H1 (cell line): Measurements from ENCODE around the gene MOCS3. TPM values are rescaled to one million over a fixed set of nuclear protein-coding genes. Genes with fewer than 3 reads are reported as not detected.

ENCODE experiments used
- CTCF ChIA-PET: fragments of 300-600 bp; sonication (Branson Sonifier 250); formaldehyde crosslinking; loops from one replicate; lab custom pipeline; 2021; ENCODE audit not compliant: partially characterized antibody; lab: Charles Lee
- POLR2A ChIA-PET: fragments of 300-600 bp; sonication (Branson Sonifier 250); formaldehyde crosslinking; loops from one replicate; lab custom pipeline; 2021; ENCODE audit warnings: inconsistent platforms; ENCODE audit not compliant: partially characterized antibody; lab: Charles Lee
- DNase-seq, 2 experiments: peaks; one replicate each; pipeline versions ENCODE4 v3.0.0 to v3.0.0-alpha.2; 2010 to 2022; ENCODE audit warnings: low spot score in 2 of 2, low read depth in 1 of 2, mixed read lengths in 1 of 2
- FAIRE-seq: peaks from 2 replicates; lab custom pipeline; 2011; peaks lifted over from hg19 to GRCh38; lab: Jason Lieb, UNC
- H2AFZ ChIP-seq: 2 replicates; pipeline ENCODE4 v1.8.1; 2012; ENCODE audit warnings: low read length, inconsistent platforms
- H2AK5ac ChIP-seq: 2 replicates; pipeline ENCODE4 v1.6.1; 2013; ENCODE audit warnings: low read depth, low read length
- H2BK120ac ChIP-seq: replicated peaks from 2 replicates; pipeline ENCODE3; 2013; ENCODE audit warnings: low read depth, low read length, inconsistent platforms
- H2BK12ac ChIP-seq: 2 replicates; pipeline ENCODE4 v1.6.1; 2013; ENCODE audit warnings: low read depth, low read length
- H2BK15ac ChIP-seq: 2 replicates; pipeline ENCODE4 v1.6.1; 2013; ENCODE audit warnings: low read length
- H2BK20ac ChIP-seq: 2 replicates; pipeline ENCODE4 v1.6.1; 2013; ENCODE audit warnings: low read length
- H2BK5ac ChIP-seq: 2 replicates; pipeline ENCODE4 v1.6.1; 2013; ENCODE audit warnings: low read depth, low read length
- H3K14ac ChIP-seq: 2 replicates; pipeline ENCODE4 v1.6.1; 2013; ENCODE audit warnings: inconsistent platforms; ENCODE audit not compliant: insufficient read length
- H3K18ac ChIP-seq: 2 replicates; pipeline ENCODE4 v1.6.1; 2013; ENCODE audit warnings: low read length; ENCODE audit errors: extremely low read depth
- H3K23ac ChIP-seq: 2 replicates; pipeline ENCODE4 v1.6.1; 2013; ENCODE audit warnings: inconsistent platforms; ENCODE audit not compliant: insufficient read length
- H3K23me2 ChIP-seq: 2 replicates; pipeline ENCODE4 v1.6.1; 2013; ENCODE audit warnings: low read depth, low read length
- H3K27ac ChIP-seq: 2 replicates; pipeline ENCODE4 v1.6.1; 2011; ENCODE audit warnings: low read depth, low read length, inconsistent platforms
- H3K27me3 ChIP-seq, 4 experiments: replicated peaks in 1 of 4; 1 replicate in 1 of 4; 2 replicates in 3 of 4; pipeline versions ENCODE4 v1.6.1 to v1.8.1; 2011 to 2013; ENCODE audit warnings: low read length in 3 of 4, mild to moderate bottlenecking in 3 of 4, inconsistent platforms in 2 of 4, mixed read lengths in 2 of 4, moderate library complexity in 1 of 4; ENCODE audit not compliant: control insufficient read depth in 3 of 4, insufficient read depth in 3 of 4; ENCODE audit errors: extremely low read depth in 1 of 4
- H3K36me3 ChIP-seq, 4 experiments: 2 replicates each; pipeline versions ENCODE4 v1.6.1 to v1.8.1; 2011 to 2013; ENCODE audit warnings: mild to moderate bottlenecking in 4 of 4, low read length in 3 of 4, moderate library complexity in 2 of 4, control low read depth in 1 of 4, inconsistent platforms in 1 of 4; ENCODE audit not compliant: insufficient read depth in 4 of 4, control insufficient read depth in 2 of 4
- H3K4ac ChIP-seq: replicated peaks from 2 replicates; pipeline ENCODE3; 2013; ENCODE audit warnings: low read length, low read depth, mixed read lengths, inconsistent platforms; ENCODE audit not compliant: insufficient read length
- H3K4me1 ChIP-seq, 4 experiments: replicated peaks in 1 of 4; 1 replicate in 1 of 4; 2 replicates in 3 of 4; pipeline versions ENCODE4 v1.6.1 to v1.8.1; 2011 to 2013; ENCODE audit warnings: low read length in 3 of 4, inconsistent platforms in 2 of 4, mixed read lengths in 1 of 4; ENCODE audit not compliant: insufficient read depth in 4 of 4, control insufficient read depth in 3 of 4
- H3K4me2 ChIP-seq, 2 experiments: 2 replicates each; pipeline versions ENCODE4 v1.6.1 to v1.8.1; 2011 to 2013; ENCODE audit warnings: low read depth in 2 of 2, low read length in 2 of 2, control low read depth in 1 of 2, inconsistent platforms in 1 of 2, mild to moderate bottlenecking in 1 of 2; ENCODE audit not compliant: insufficient read depth in 1 of 2
- H3K4me3 ChIP-seq, 4 experiments: fragments of 200-600, 300-600 bp in 1 of 4; sonication (generic), shearing (Covaris generic), sonication (Bioruptor Twin) in 1 of 4; 2 replicates each; pipeline versions ENCODE4 v1.5.1 to v1.8.1; 2011 to 2016; ENCODE audit warnings: low read length in 4 of 4, low read depth in 3 of 4, control low read depth in 2 of 4, inconsistent platforms in 2 of 4, mild to moderate bottlenecking in 2 of 4, mixed read lengths in 1 of 4, moderate library complexity in 1 of 4; ENCODE audit not compliant: insufficient read depth in 2 of 4; ENCODE audit errors: extremely low read depth in 1 of 4
- H3K56ac ChIP-seq: replicated peaks from 2 replicates; pipeline ENCODE3; 2013; ENCODE audit warnings: low read depth, mild to moderate bottlenecking, mixed read lengths, low read length, inconsistent platforms; ENCODE audit not compliant: insufficient read length
- H3K79me1 ChIP-seq: 2 replicates; pipeline ENCODE4 v1.6.1; 2013; ENCODE audit warnings: low read depth, low read length, control low read depth
- H3K79me2 ChIP-seq, 2 experiments: 2 replicates each; pipeline versions ENCODE4 v1.6.1 to v1.8.1; 2012 to 2013; ENCODE audit warnings: low read length in 2 of 2, mild to moderate bottlenecking in 2 of 2, inconsistent platforms in 1 of 2; ENCODE audit not compliant: insufficient read depth in 2 of 2, control insufficient read depth in 1 of 2
- H3K9ac ChIP-seq, 4 experiments: replicated peaks in 1 of 4; 1 replicate in 1 of 4; 2 replicates in 3 of 4; pipeline versions ENCODE4 v1.6.1 to v1.8.1; 2011 to 2013; ENCODE audit warnings: low read depth in 3 of 4, low read length in 3 of 4, control low read depth in 2 of 4, mild to moderate bottlenecking in 2 of 4, moderate library complexity in 2 of 4, inconsistent platforms in 1 of 4; ENCODE audit errors: extremely low read depth in 1 of 4
- H3K9me3 ChIP-seq, 2 experiments: 2 replicates each; pipeline versions ENCODE4 v1.6.1 to v1.8.1; 2012 to 2013; ENCODE audit warnings: mild to moderate bottlenecking in 2 of 2, moderate library complexity in 2 of 2, control low read depth in 1 of 2, inconsistent platforms in 1 of 2, low read depth in 1 of 2, low read length in 1 of 2, mixed read lengths in 1 of 2; ENCODE audit not compliant: insufficient read depth in 2 of 2
- H4K20me1 ChIP-seq, 2 experiments: replicated peaks in 1 of 2; 2 replicates each; pipeline versions ENCODE3 to v1.8.1; 2011 to 2013; ENCODE audit warnings: inconsistent platforms in 2 of 2, low read length in 2 of 2, mild to moderate bottlenecking in 1 of 2; ENCODE audit not compliant: insufficient read depth in 2 of 2, control insufficient read depth in 1 of 2
- H4K5ac ChIP-seq: 2 replicates; pipeline ENCODE4 v1.6.1; 2013; ENCODE audit warnings: low read length, low read depth, mixed read lengths, inconsistent platforms; ENCODE audit not compliant: insufficient read length
- H4K8ac ChIP-seq: 2 replicates; pipeline ENCODE4 v1.8.0; 2013; ENCODE audit warnings: mild to moderate bottlenecking, moderate library complexity, low read length, inconsistent platforms; ENCODE audit not compliant: insufficient read depth; ENCODE audit errors: extremely low read depth
- H4K91ac ChIP-seq: replicated peaks from 2 replicates; pipeline ENCODE3; 2013; ENCODE audit warnings: low read length, mixed read lengths, inconsistent platforms; ENCODE audit not compliant: insufficient read length
- ATF2 ChIP-seq: IDR thresholded peaks from 2 replicates; pipeline ENCODE4 v1.6.1; 2012; ENCODE audit warnings: low read length, inconsistent platforms
- NANOG ChIP-seq: IDR thresholded peaks from 2 replicates; pipeline ENCODE4 v1.6.1; 2011; ENCODE audit warnings: low read length, low read depth, mild to moderate bottlenecking, inconsistent platforms; ENCODE audit not compliant: insufficient read depth, poor library complexity, severe bottlenecking
- SAP30 ChIP-seq: fragments of 300-600 bp; sonication (generic); IDR thresholded peaks from 2 replicates; pipeline ENCODE4 v1.7.1; 2012; ENCODE audit warnings: low read length, moderate library complexity, mild to moderate bottlenecking, inconsistent platforms; ENCODE audit not compliant: insufficient read depth, insufficient replicate concordance
- SIX5 ChIP-seq: IDR thresholded peaks from 2 replicates; pipeline ENCODE4 v1.6.1; 2011; ENCODE audit warnings: mild to moderate bottlenecking, low read depth, low read length
- WGBS, 2 experiments: shearing (Covaris generic) in 1 of 2; methylation state at CpG; one replicate each; pipeline versions ENCODE4 v1.1.6 to v1.1.7; 2013 to 2015; ENCODE audit warnings: low lambda C conversion rate in 2 of 2, mixed read lengths in 2 of 2, inconsistent platforms in 1 of 2, low coverage in 1 of 2, missing lambda C conversion rate in 1 of 2; ENCODE audit not compliant: insufficient replicate concordance in 2 of 2, insufficient coverage in 1 of 2, insufficient read length in 1 of 2; ENCODE audit errors: extremely low coverage in 1 of 2, missing lambda C conversion rate in 1 of 2; 5-methylcytosine and 5-hydroxymethylcytosine counted together
- polyA plus RNA-seq, 7 experiments: library from polyadenylated mRNA; depleted of rRNA in 3 of 7; stranded (reverse) in 5 of 7; unstranded in 2 of 7; fragments of >200 nt in 5 of 7; fragments of 200-250 nt in 2 of 7; gene quantifications; 1 replicate in 5 of 7; 2 replicates in 1 of 7; 4 replicates in 1 of 7; pipeline versions ENCODE4 v1.2.1 to v1.2.3, GENCODE V29; 2011 to 2013; ENCODE audit warnings: missing spikeins in 2 of 7, mixed read lengths in 2 of 7
- total RNA-seq: library from RNA; stranded (reverse); fragmentation: NEBNext Ultra II Directional; extraction: Animal tissue kit (Norgen Biotek cat#: 25700); gene quantifications from 2 replicates; pipeline ENCODE4 v1.2.1, GENCODE V29; 2021

MOCS3 gene
- total and polyA plus RNA-seq, 2 of the 8 experiments (the other 6 are each of a cell fraction or from before 2014, with no cell fraction given), result 6.2 to 6.3 TPM

- Histone ChIP-seq H3K4me1 (peaks cover 4 to 14% (median 6%) of the 10 kb centered on the region in 4 experiments; a peak in 6 of 7 replicates), H4K5ac (no peak overlapping the region), H2AK5ac (no peak overlapping the region), H4K8ac (no peak overlapping the region), H3K4me2 (no peak overlapping the region), H3K36me3 (peaks cover 13 to 43% (median 26%) of the 10 kb centered on the region in 4 experiments; a peak in 7 of 8 replicates), H2BK20ac (no peak overlapping the region), H2BK120ac (no peak overlapping the region), H2AFZ (no peak overlapping the region), H2BK5ac (no peak overlapping the region), H3K9ac (no peak overlapping the region), H3K56ac (no peak overlapping the region), H3K9me3 (no peaks in the 10 kb centered on the region), H3K27ac (no peak overlapping the region), H3K27me3 (no peaks in the 10 kb centered on the region), H3K23ac (no peak overlapping the region), H3K18ac (no peak overlapping the region), H2BK15ac (no peak overlapping the region), H3K4me3 (no peak overlapping the region), H3K79me2 (peaks cover 11 to 19% of the 10 kb centered on the region in 2 experiments), H3K79me1 (no peaks in the 10 kb centered on the region), H2BK12ac (no peak overlapping the region), H3K14ac (no peak overlapping the region), H4K91ac (no peak overlapping the region), H3K23me2 (peaks cover 4% of the 10 kb centered on the region; the same call in 1 of the 2 replicates), H4K20me1 (peaks cover 6% of the 10 kb centered on the region in 2 experiments), H3K4ac (no peak overlapping the region)
- 92% methylated on average over 1 of the region's 1 CpG; no CpG with 5 or more reads in 1 of the 2 experiments for whole genome bisulfite sequencing, 2 experiments
- FAIRE-seq, result no peak
- no peak for TF ChIP-seq SAP30
- no peak for TF ChIP-seq ATF2
- no peak for TF ChIP-seq NANOG
- no peak for TF ChIP-seq SIX5
- CTCF ChIA-PET, result interaction anchor here (0.9 to 1.4 kb wide), 2 partner anchors 37 to 141 kb away, joined by 3 read pairs; no protein-coding TSS in a partner anchor
- DNase-seq, result no peak
- POLR2A ChIA-PET, result interaction anchor here (4.0 kb wide), 1 partner anchor 24 kb away, joined by 44 read pairs; the partner anchor contains the start of genes DPM1 and MOCS3
Observed at GRCh38 chr20:50933589-50933988, 25.0 kb upstream of the MOCS3 start.
